ENCODE results near the gene GALNT13.

GRCh38 chr2:154495455-154495868 is 623.7 kb downstream of the GALNT13 start:
- TF ChIP-seq CTCF (IDR thresholded peaks at IDR 0.05; ENCODE audit: low read depth, low read length) (no peak), EZH2phosphoT487 (IDR thresholded peaks at IDR 0.05; ENCODE audit: low read depth) (no peak)

Data from OCI-LY3 (cell line).